Astrocyte (in vitro differentiated cells and primary cell): ENCODE data around the gene ELF5.

Experiments used
- EZH2 ChIP-seq: IDR thresholded peaks from 2 replicates; pipeline ENCODE4 v1.6.1; 2012; ENCODE audit warnings: mild to moderate bottlenecking, low read length, inconsistent platforms; ENCODE audit not compliant: insufficient read depth
- TF ChIP-seq, protein P1 (sequence below): IDR thresholded peaks from 2 replicates; pipeline ENCODE4 v1.5.1; 2011; ENCODE audit warnings: low read depth, mild to moderate bottlenecking, inconsistent platforms, low read length, moderate library complexity; ENCODE audit not compliant: insufficient read depth

DNA sequence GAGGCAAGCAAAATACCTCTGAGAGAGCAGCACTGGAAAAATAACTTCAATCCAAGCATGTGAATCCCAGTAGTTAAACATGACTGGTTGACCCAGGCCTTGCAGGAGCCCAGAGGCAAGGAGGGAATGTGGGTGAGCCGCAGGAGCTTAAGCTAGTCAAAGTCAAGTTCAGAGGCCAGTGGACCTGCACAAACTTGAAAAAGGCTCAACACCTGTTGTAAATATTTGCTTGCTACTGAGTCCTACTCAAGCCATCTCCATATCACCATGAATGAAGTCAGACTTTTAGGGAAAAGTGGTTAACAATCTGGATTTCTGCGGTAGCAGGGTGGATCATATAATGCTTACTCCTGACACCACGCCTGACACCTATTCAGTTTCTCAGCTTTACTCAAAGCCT, 79.7 kb downstream of the ELF5 start:
- TF ChIP-seq, protein P1, sequence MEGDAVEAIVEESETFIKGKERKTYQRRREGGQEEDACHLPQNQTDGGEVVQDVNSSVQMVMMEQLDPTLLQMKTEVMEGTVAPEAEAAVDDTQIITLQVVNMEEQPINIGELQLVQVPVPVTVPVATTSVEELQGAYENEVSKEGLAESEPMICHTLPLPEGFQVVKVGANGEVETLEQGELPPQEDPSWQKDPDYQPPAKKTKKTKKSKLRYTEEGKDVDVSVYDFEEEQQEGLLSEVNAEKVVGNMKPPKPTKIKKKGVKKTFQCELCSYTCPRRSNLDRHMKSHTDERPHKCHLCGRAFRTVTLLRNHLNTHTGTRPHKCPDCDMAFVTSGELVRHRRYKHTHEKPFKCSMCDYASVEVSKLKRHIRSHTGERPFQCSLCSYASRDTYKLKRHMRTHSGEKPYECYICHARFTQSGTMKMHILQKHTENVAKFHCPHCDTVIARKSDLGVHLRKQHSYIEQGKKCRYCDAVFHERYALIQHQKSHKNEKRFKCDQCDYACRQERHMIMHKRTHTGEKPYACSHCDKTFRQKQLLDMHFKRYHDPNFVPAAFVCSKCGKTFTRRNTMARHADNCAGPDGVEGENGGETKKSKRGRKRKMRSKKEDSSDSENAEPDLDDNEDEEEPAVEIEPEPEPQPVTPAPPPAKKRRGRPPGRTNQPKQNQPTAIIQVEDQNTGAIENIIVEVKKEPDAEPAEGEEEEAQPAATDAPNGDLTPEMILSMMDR, result no peak
- TF ChIP-seq EZH2, result no peak
